ENCODE results near the gene CDKN2D. TPM values are rescaled to one million over a fixed set of nuclear protein-coding genes. Genes with fewer than 3 reads are reported as not detected.
A peak's percentile ranks its signal among the peaks of the same experiment; 100 is the strongest.
"Not testable (repeated sequence)": the region's sequence is repeated elsewhere in the genome, so short reads cannot be mapped to it uniquely, and the experiment has no call there.

The CDKN2D gene
- total RNA-seq, 1 experiment from 2014 or later = 3.5 TPM

DNA sequence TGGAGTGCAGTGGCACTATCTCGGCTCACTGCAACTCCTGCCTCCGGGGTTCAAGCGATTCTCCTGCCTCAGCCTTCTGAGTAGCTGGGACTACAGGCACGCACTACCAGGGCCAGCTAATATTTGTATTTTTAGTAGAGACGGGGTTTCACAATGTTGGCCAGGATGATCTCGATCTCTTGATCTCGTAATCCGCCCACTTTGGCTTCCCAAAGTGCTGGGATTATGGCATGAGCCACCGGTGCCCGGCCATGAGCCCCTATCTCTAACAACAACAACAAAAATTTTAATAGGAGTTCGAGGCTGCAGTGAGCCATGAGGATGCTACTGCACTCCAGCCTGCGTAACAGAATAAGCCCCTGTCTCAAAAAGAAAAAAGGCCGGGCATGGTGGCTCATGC lies 13.3 kb upstream of the CDKN2D start:
- no peak for DNase-seq (ENCODE audit: extremely low read depth, low read depth)

DNA sequence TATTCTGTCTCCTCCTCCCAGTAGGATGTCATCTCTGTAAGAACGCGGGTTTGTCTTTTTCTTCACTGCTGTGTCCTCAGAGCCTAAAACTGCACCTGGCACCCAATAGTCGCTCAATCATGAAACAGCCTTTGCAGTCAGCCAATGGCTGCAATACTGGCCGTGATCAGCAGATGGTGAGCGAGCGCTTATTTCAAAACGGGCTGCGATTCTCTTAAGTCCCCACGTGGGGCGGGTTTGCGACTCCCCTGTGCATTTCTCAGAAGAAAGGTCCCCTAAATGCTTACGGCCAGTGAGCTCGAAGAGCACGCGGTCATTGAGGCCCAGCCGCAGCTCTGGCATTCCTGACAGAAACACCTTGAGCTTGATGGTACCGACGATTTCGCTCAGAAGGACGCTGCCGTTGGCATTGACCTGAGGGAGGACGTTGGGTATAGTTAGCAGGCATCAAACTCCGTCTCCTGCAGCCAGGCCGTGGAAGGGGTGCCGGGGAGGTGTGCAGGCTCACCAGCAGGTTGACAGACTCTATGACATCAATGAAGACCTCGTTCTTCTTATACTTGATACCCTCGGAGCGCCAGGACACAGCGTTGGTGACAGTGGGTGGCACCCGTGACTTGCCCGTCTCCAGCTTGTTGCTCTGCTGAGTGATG lies 12.3 kb upstream of the CDKN2D start:
- DNase-seq (ENCODE audit: extremely low read depth, low read depth) = peak; percentile 80

DNA sequence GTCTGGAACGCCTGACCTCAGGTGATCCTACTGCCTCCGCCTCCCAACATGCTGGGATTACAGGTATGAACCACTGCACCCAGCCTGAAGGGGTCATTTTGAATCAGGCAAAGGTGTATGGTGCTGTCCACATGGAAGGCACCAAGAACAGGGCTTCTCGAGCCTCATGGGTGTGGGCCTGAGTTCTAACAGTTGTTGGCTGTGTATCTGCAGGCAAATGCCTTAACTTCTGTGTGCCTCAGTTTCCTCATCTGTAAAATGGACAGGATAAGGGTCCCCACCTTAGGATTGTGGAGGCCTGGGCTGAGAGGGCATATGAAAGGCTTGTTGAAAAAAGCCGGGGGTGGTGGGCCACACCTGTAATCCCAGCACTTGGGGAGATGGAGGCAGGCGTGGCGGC lies 9.2 kb upstream of the CDKN2D start:
- DNase-seq (ENCODE audit: extremely low read depth, low read depth) = no peak

DNA sequence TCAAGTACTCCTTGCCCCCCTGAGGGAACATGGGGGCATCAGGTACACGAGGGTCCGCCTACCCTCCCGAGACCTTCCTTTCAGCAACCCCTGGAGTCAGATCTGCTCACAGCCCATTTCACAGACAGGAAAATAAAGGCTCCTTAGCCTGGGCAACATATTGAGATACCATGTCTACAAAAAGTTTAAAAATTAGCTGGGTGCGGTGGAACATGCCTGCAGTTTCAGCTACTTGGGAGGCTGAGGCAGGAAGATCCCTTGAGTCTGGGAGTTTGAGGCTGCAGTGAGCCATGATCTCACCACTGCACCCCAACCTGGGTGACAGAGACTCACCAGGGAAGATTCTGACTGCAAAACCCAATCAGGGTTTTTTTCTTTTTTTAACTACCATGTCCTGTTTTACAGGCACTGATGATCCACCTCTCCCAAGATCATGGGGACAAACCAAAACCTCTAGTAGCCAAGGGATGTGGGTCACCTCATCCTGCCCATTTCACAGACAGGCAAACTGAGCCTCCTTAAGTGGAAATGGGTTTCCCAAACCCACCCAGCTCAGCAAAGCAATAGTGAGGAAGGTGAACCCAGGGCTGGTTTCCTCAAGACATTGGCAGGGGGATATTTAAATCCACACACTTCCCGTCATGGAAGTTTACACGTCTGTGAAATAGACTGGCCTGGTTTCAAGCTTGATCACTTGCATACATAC lies 6.4 kb upstream of the CDKN2D start:
- DNase-seq (ENCODE audit: extremely low read depth, low read depth) = no peak

DNA sequence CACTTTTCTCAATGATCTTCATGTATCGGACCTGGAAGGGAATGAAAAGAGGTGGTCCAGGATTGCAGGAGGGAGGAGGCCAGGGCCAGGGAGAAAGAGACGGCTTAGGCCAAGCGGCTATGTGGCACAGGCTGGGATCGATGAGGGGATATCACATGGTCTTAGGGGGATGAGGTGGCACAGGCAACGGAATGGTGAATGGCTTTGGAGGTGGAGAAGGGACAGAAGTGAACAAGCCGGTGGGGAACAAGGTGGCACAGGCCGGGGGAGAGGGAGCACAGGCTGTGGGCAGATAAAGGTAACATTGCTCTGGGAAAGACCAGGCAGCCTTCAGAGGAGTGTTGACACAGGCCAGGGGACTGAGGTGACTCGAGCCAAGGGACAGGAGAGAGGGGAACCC lies 5.7 kb upstream of the CDKN2D start:
- DNase-seq (ENCODE audit: extremely low read depth, low read depth) = no peak

DNA sequence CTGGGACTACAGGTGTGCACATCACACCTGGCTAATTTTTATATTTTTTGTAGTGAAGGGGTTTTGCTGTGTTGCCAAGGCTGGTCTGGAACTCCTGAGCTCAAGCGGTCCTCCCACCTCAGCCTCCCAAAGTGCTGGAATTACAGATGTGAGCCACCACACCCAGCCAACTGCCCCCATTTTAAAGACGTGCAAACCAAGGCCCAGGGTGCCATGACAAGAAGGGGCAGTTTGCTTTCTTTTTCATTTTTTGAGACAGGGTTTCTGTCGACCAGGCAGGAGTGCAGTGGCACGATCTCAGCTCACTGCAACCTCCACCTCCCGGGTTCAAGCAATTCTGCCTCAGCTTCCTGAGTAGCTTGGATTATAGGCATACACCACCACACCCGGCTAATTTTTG lies 5.0 kb upstream of the CDKN2D start:
- not testable (repeated sequence) for DNase-seq (ENCODE audit: extremely low read depth, low read depth)

DNA sequence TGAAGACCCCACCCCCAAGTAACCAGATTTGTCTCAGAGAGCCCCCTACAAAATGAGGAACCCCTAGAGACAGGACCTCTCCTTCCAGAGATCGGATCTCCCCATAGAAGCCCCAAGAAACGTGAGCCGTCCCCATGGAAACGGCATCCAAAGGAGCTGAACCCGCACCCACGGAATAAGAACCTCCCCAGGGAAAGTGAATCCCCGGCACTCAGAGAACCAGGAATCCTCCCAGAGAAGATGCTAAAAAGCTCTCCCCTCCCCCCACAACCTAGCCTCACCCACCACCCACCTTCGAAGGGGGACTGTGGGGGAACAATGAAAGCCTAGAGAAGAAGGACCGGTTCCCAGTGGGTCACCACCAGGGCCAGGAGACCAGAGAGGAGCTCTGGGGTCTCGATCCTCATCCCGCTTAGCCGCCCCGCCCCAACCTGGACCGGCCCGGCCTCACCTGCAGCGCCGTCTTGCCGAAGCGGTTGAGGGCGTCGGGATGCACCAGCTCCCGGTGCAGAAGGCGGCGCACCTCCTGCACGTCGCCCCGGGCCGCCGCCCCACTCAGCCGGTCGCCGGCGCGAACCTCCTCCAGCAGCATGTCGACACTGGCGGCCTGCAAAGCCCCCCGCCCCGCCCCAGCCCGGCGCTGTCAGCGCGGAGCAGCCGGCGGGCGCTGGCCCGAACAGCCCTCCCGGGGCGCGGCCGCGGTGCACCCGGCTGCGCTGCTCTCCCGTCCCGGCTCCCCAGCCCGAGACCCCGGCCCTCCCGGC lies 535 bp downstream of the CDKN2D start:
- no peak for DNase-seq (ENCODE audit: extremely low read depth, low read depth)

DNA sequence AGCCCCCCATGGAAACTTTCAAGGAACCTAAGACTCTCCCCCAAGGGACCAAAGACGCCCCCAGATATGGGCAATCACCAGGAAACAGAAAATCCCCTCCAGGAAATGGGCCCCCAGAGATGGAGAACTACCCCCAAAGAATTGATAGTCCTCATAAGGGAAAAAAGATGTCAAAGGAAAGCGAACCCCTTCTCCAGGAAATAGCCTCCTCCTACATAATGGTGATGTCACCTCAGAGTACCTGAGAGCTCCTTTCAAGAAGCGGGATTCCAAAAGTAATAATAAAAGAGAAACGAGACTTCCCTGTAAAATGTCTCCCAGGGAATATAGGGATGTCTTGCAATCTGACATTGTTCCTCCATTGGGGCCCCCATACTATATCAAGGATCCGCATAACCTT lies 1.1 kb downstream of the CDKN2D start:
- no peak for DNase-seq (ENCODE audit: extremely low read depth, low read depth)

DNA sequence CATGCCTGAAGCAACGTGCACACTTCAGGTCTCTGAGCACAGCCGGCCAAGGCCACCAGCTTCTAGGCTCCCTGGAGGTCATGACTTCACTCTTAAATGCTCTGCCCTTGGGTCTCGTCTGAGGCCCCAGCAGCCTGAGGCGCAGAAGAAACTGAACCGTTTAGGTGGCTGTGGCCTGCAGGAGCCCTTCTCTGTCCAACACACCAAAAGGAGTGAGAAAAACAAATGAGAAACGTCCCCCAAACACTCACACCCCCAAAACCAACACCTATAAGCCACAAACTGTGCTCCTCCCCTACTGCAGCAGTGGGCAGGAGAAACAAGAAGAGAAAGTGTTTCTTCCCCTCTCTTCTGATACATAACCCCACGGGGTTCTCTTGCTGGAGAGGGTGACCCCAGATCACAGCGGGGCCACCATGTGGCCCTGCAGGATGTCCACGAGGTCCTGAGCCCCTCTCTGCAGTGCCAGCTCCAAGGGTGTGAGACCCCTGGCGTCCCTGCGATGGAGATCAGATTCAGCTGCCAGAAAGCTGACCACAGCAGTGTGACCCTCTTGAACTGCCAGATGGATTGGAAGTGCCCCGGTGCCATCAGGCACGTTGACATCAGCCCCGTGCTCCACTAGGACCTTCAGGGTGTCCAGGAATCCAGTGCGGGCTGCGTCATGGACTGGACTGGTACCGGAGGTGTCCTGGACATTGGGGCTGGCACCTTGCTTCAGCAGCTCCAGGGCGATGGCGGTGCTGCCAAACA lies 1.9 kb downstream of the CDKN2D start:
- DNase-seq (ENCODE audit: extremely low read depth, low read depth) = no peak

DNA sequence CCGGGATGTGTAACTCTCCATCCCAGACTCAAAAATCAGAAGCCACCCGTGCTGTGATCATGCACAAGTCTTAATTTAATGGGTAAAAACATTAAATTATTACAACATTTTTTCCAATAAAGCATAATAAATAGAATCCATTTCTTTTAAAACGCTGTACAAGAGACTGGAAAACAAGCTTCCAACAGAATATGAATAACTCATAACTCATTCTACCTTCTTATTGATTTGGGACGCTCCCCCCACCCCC lies 2.4 kb downstream of the CDKN2D start:
- DNase-seq (ENCODE audit: extremely low read depth, low read depth) = no peak

DNA sequence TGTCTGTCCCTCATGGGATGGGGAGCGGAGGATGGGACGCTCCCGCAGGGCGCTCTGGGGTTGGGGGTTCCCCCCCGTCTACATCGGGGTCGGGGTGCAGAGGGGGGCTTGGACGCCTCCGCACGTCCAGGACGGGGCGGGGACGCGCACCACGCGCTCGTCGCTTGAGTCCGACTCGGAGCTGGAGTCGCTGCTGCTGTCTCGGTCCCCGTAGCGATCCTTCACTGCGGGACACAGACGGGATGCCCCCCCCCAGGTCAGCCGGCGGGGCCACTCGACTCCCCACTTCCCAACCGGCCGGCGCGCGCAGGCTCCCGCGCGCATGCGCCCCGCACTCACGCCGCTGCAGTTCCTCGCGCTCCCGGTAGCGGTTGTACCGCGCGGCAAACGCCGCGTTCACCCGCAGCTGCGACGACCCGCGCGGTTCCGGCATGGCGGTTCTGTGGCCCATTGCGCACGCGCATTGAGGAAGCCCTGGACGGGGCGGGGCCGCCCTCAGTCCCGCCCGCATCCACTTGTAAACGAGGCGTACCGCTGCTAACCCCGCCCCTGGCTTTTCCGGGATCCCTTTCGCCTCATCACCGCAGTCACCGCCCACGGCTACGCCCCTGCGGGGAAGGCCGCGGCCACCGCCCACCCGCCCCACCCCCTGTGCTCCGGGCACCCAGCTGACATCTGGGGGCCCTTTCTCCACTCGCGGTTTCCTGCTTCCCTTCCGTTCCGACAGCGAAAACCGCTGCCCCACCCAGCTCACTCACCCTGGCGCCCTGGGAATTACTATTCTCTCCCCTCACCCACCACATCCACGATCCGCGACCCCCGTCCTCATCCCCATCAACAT lies 3.0 kb downstream of the CDKN2D start, which contains the start of gene KRI1:
Gene KRI1 (minus strand): TSS at position 444 of the 841 bp plus-strand sequence. CDS start 11 bp downstream, at position 433.
- DNase-seq (ENCODE audit: extremely low read depth, low read depth) = peak; percentile 94

DNA sequence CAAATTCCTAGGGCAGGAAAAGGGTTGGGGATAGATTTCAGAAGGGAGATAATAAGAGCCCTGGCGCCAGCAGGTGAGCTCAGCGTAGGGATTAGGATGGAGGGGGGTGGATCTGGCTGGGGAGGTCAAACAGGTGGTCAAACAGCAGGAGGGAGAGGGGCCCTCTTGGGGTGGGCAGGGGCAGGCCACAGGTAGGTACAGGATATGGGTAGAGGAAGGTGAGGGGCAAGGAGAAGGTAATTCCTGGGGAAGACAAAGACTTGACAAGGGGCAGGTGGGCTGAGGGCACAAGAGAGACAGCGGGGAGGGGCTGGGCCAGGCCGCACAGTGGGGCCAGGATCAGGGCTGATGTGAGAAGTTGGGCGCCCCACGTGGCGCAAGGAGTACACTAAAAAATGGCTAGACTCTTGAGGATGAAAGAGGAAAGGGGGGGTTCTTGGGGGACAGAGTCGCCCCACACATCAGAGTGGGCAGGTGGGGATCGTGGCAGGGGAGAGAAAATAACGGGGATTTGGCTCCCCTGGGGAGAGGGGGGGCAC lies 3.7 kb downstream of the CDKN2D start:
- no peak for DNase-seq (ENCODE audit: extremely low read depth, low read depth)

DNA sequence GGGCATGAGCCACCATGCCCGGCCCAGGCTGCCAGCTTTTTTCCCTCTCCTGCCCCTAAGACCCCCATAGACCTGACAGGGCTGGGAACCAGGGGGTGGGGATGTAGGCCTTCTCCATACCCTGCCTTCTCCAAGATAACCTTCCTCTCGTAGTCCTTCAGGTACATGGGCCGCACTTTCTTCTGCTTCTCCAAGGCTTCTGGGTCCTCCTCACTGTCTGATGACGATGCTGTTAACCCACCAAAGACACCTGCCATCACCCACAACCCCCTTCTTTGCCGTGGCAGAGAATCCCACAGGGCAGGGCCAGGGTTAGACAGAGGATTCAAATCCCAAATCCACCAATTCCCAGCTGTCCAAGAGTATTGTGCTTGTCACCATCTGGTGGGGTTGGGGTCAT lies 6.2 kb downstream of the CDKN2D start:
- DNase-seq (ENCODE audit: extremely low read depth, low read depth) = no peak

DNA sequence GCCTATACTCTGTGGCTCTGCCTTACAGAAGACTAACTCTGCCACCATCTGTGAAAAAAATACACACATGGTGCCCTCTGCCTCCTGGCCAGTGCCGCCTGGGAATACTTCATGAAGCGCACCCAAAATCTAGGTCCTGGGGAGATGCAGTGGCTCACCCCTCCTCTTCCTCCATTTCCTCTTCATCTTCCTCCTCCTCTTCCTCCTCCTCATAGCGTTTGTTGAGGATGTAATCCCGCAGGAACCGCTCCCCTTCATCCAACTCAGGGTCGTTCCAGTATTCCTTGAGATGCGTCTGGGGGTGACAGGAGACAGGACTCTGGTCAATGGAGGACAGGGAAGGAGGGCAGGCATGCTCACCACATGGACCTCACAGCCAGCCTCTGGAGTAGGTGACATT lies 8.6 kb downstream of the CDKN2D start:
- DNase-seq (ENCODE audit: extremely low read depth, low read depth) = no peak

DNA sequence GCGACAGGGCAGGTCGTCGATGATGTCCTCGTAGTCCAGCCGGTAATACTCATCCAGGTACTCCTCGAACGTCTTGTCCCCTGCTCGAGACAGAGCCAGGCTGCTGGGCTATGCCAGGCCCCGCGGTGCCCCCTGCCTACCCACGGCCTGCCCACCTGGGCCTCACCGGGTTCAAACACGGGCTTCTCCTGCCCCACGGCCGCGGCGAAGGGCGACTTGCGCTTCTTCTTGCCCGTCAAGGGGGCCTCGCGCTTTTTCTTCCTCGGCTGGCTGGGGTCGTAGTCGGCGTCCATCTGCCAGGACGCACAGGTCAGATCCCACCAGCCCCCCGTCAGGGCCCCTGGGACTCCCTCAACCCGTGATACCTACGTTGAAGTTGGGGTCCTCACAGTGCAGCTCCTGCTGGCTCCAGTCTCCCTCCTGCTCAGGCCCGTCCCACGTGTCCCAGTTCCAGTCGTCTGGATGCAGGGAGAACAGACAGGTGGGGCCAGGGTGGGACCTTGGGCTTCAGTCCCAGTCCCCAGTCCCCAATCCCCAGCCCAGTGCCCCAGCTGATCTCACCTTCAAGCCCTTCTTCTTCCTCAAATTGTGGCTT lies 11.1 kb downstream of the CDKN2D start:
- DNase-seq (ENCODE audit: extremely low read depth, low read depth) = no peak

DNA sequence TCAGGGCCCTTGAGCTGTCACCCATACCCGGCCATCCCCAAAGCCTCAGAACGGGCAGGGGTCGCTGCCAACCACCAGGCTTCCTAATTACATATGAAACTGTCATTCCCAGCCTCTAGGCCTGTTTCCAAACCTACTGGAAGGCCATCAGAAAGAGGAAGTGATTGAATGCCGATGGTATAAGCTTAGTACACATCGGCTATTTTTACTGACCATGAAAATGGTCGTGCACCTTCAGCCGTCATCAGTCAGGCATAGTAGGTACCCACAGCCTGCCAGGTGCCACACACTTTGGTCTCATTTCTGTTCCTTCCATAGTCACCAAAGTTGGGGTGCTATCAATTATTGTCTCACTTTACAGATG lies 13.2 kb downstream of the CDKN2D start:
- no peak for DNase-seq (ENCODE audit: extremely low read depth, low read depth)

DNA sequence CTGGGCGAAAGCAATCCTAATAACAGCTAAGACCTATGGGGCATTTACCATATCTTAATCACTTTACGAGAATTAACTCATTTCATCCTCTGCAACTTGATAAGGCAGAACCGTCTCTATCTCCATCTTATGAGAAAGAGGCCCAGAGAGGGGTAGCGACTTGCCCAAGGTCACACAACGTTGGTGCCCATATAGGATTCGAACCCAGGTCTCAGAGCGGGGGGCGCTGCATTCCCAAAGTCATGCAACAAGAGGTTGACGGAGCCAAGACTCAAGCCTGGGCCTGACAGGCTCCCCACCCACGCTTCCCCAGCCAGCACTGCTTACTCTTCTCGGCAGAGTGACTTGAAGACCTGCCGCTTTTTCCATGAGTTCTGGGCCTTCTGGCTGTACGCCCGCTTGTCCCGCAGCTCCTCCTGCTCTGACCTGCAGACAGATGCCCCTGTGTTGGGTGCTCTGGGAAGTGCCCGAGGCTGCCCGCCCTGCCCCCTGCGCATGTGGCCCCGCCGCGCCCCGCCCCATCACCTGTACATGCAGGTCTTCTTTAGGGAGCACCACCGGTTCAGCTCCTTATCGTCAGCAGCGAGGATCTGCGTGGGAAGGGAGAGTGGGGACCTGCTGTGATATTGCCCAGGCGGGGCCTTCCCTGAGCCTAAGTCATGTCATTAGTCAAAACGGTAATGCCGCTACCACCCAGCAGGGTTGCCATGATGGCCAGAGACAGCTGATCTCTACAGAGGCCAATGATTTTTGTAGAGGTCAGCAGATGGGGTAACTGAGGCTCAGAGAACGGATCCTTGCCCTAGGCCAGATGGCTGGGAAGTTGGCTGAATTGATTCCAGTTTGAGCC lies 13.8 kb downstream of the CDKN2D start:
- no peak for DNase-seq (ENCODE audit: extremely low read depth, low read depth)

DNA sequence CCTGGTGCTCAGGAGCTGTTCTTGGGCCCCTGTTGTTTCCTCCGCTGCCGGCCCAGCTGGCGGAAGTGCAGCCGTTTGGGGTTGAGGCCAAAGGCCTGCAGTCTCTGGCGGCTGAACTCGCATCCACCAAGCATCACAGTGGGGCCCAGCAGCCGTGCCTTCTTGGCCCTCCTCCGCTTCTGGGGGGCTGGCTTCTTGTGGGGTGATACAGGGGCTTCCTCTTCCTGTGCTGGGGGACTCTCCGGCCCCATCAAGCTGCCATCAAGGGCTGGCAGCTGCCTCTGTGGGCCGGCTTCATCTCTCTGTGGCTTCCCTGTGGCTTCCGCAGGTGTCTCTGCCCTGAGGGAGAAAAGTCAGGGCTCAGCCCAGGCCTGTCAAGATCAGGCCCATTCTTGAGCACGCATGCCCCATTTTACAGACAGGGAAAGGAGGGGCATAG lies 14.8 kb downstream of the CDKN2D start:
- no peak for DNase-seq (ENCODE audit: extremely low read depth, low read depth)

Measured in NCI-H460 (cell line).